ENCODE measurements around the gene TMEM38B. TPM values are rescaled to one million over a fixed set of nuclear protein-coding genes. Genes with fewer than 3 reads are reported as not detected.
A peak's percentile ranks its signal among the peaks of the same experiment; 100 is the strongest.
"Not testable (repeated sequence)": the region's sequence is repeated elsewhere in the genome, so short reads cannot be mapped to it uniquely, and the experiment has no call there.

Gene TMEM38B
- total RNA-seq, 1 experiment from 2014 or later, result 29.5 TPM

- in situ Hi-C loops (cut with HindIII; ENCODE audit: low sequenced_read_pairs), result no loop called here
- no peak for DNase-seq (ENCODE audit: low spot score)
Measured at GRCh38 chr9:105679257-105680022, 14.9 kb upstream of the TMEM38B start.

GRCh38 chr9:105681313-105681712 is 13.0 kb upstream of the TMEM38B start:
- in situ Hi-C loops (cut with HindIII; ENCODE audit: low sequenced_read_pairs), result no loop called here
- no peak for DNase-seq (ENCODE audit: low spot score)

- in situ Hi-C loops (cut with HindIII; ENCODE audit: low sequenced_read_pairs), result no loop called here
- DNase-seq (ENCODE audit: low spot score), result no peak
Measured at GRCh38 chr9:105681724-105682123, 12.6 kb upstream of the TMEM38B start.

GRCh38 chr9:105683688-105684275 is 10.6 kb upstream of the TMEM38B start:
- in situ Hi-C loops (cut with HindIII; ENCODE audit: low sequenced_read_pairs), result no loop called here
- no peak for DNase-seq (ENCODE audit: low spot score)

GRCh38 chr9:105686936-105687335 is 7.4 kb upstream of the TMEM38B start:
- in situ Hi-C loops (cut with HindIII; ENCODE audit: low sequenced_read_pairs), result no loop called here
- no peak for DNase-seq (ENCODE audit: low spot score)

GRCh38 chr9:105690742-105691141 is 3.6 kb upstream of the TMEM38B start:
- no peak for DNase-seq (ENCODE audit: low spot score)

GRCh38 chr9:105693435-105694189 is 729 bp upstream of the TMEM38B start:
- in situ Hi-C loops (cut with HindIII; ENCODE audit: low sequenced_read_pairs), result no loop called here
- DNase-seq (ENCODE audit: low spot score), result peak; percentile 35

More at GRCh38 chr9:105690742-105691141, 3.6 kb upstream of the TMEM38B start:
- in situ Hi-C loops (cut with HindIII; ENCODE audit: low sequenced_read_pairs), result no loop called here

GRCh38 chr9:105694848-105695581 is 674 bp downstream of the TMEM38B start:
- in situ Hi-C loops (cut with HindIII; ENCODE audit: low sequenced_read_pairs), result no loop called here
- DNase-seq (ENCODE audit: low spot score), result peak; percentile 69

GRCh38 chr9:105696219-105696793 is 2.0 kb downstream of the TMEM38B start:
- in situ Hi-C loops (cut with HindIII; ENCODE audit: low sequenced_read_pairs), result no loop called here
- DNase-seq (ENCODE audit: low spot score), result no peak

- DNase-seq (ENCODE audit: low spot score), result no peak
- in situ Hi-C loops (cut with HindIII; ENCODE audit: low sequenced_read_pairs), result no loop called here
Measured at GRCh38 chr9:105697871-105698270, 3.5 kb downstream of the TMEM38B start.

GRCh38 chr9:105698348-105698870 is 4.1 kb downstream of the TMEM38B start:
- no peak for DNase-seq (ENCODE audit: low spot score)
- in situ Hi-C loops (cut with HindIII; ENCODE audit: low sequenced_read_pairs), result no loop called here

- DNase-seq (ENCODE audit: low spot score), result no peak
- in situ Hi-C loops (cut with HindIII; ENCODE audit: low sequenced_read_pairs), result loop anchor here (25.0 kb wide), 1 partner anchor 113 kb away; no protein-coding TSS in a partner anchor
Measured at GRCh38 chr9:105700668-105701067, 6.3 kb downstream of the TMEM38B start.

GRCh38 chr9:105701145-105701544 is 6.8 kb downstream of the TMEM38B start:
- in situ Hi-C loops (cut with HindIII; ENCODE audit: low sequenced_read_pairs), result loop anchor here (25.0 kb wide), 1 partner anchor 114 kb away; no protein-coding TSS in a partner anchor

GRCh38 chr9:105702207-105702606 is 7.9 kb downstream of the TMEM38B start:
- in situ Hi-C loops (cut with HindIII; ENCODE audit: low sequenced_read_pairs), result loop anchor here (25.0 kb wide), 1 partner anchor 115 kb away; no protein-coding TSS in a partner anchor
- no peak for DNase-seq (ENCODE audit: low spot score)

More at GRCh38 chr9:105701145-105701544, 6.8 kb downstream of the TMEM38B start:
- no peak for DNase-seq (ENCODE audit: low spot score)

GRCh38 chr9:105703638-105704037 is 9.3 kb downstream of the TMEM38B start:
- DNase-seq (ENCODE audit: low spot score), result not testable (repeated sequence)
- in situ Hi-C loops (cut with HindIII; ENCODE audit: low sequenced_read_pairs), result loop anchor here (25.0 kb wide), 1 partner anchor 116 kb away; no protein-coding TSS in a partner anchor

GRCh38 chr9:105706156-105706555 is 11.8 kb downstream of the TMEM38B start:
- in situ Hi-C loops (cut with HindIII; ENCODE audit: low sequenced_read_pairs), result loop anchor here (25.0 kb wide), 1 partner anchor 119 kb away; no protein-coding TSS in a partner anchor
- DNase-seq (ENCODE audit: low spot score), result no peak

- in situ Hi-C loops (cut with HindIII; ENCODE audit: low sequenced_read_pairs), result loop anchor here (25.0 kb wide), 1 partner anchor 121 kb away; no protein-coding TSS in a partner anchor
- no peak for DNase-seq (ENCODE audit: low spot score)
Measured at GRCh38 chr9:105708405-105708804, 14.1 kb downstream of the TMEM38B start.

- no peak for DNase-seq (ENCODE audit: low spot score)
- in situ Hi-C loops (cut with HindIII; ENCODE audit: low sequenced_read_pairs), result loop anchor here (25.0 kb wide), 1 partner anchor 123 kb away; no protein-coding TSS in a partner anchor
Measured at GRCh38 chr9:105710638-105711037, 16.3 kb downstream of the TMEM38B start.

All from G401 (cell line).